Measurements from ENCODE around the gene LEF1. TPM values are rescaled to one million over a fixed set of nuclear protein-coding genes. Genes with fewer than 3 reads are reported as not detected.

Gene LEF1
- polyA plus RNA-seq, 1 experiment: 2.7 TPM

- no peak for TF ChIP-seq CTCF (IDR thresholded peaks at IDR 0.05; ENCODE audit: insufficient read depth, low read depth, low read length)
- no peak overlapping the region for H3K4me3 ChIP-seq (ENCODE audit: low read depth, low read length)
- no peak for DNase-seq (ENCODE audit: low read depth)
- ChIA-PET POLR2A (no interaction called here), CTCF (interaction anchor here (0.7 to 1.4 kb wide), 2 partner anchors 14 to 527 kb away, joined by 3 to 4 read pairs; no protein-coding TSS in a partner anchor)
- no peaks in the 10 kb centered on the region for H3K27me3 ChIP-seq (ENCODE audit: control insufficient read depth, insufficient read depth, low read length)
- no peaks in the 10 kb centered on the region for H3K36me3 ChIP-seq (ENCODE audit: control insufficient read depth, insufficient read depth, low read length)
Observed at GRCh38 chr4:108044951-108045686, 123.6 kb downstream of the LEF1 start.

GRCh38 chr4:108043526-108043925, 125.2 kb downstream of the LEF1 start:
- TF ChIP-seq CTCF (IDR thresholded peaks at IDR 0.05; ENCODE audit: insufficient read depth, low read depth, low read length): no peak
- ChIA-PET CTCF (interaction anchor here (0.8 to 1.7 kb wide), 5 partner anchors 11 to 25 kb away, joined by 3 to 7 read pairs (median 6); no protein-coding TSS in a partner anchor), POLR2A (no interaction called here)
- Histone ChIP-seq H3K36me3 (ENCODE audit: control insufficient read depth, insufficient read depth, low read length) (no peaks in the 10 kb centered on the region), H3K27me3 (ENCODE audit: control insufficient read depth, insufficient read depth, low read length) (no peaks in the 10 kb centered on the region), H3K4me3 (ENCODE audit: low read depth, low read length) (no peak overlapping the region)
- DNase-seq (ENCODE audit: low read depth): no peak

- TF ChIP-seq CTCF (IDR thresholded peaks at IDR 0.05; ENCODE audit: insufficient read depth, low read depth, low read length): no peak
- ChIA-PET CTCF (interaction anchor here (0.9 to 1.7 kb wide), 4 partner anchors 11 to 24 kb away, joined by 3 to 7 read pairs (median 6); no protein-coding TSS in a partner anchor), POLR2A (no interaction called here)
- DNase-seq (ENCODE audit: low read depth): no peak
- Histone ChIP-seq H3K4me3 (ENCODE audit: low read depth, low read length) (no peak overlapping the region), H3K27me3 (ENCODE audit: control insufficient read depth, insufficient read depth, low read length) (no peaks in the 10 kb centered on the region), H3K36me3 (ENCODE audit: control insufficient read depth, insufficient read depth, low read length) (no peaks in the 10 kb centered on the region)
Observed at GRCh38 chr4:108042927-108043326, 125.8 kb downstream of the LEF1 start.

GRCh38 chr4:108037884-108038283, 130.8 kb downstream of the LEF1 start:
- POLR2A ChIA-PET: no interaction called here

More at GRCh38 chr4:108037884-108038283, 130.8 kb downstream of the LEF1 start:
- no peak for DNase-seq (ENCODE audit: low read depth)
- Histone ChIP-seq H3K36me3 (ENCODE audit: control insufficient read depth, insufficient read depth, low read length) (no peaks in the 10 kb centered on the region), H3K4me3 (ENCODE audit: low read depth, low read length) (no peak overlapping the region), H3K27me3 (ENCODE audit: control insufficient read depth, insufficient read depth, low read length) (no peaks in the 10 kb centered on the region)
- CTCF ChIA-PET: interaction anchor here (1.0 kb wide), 1 partner anchor 19 kb away, joined by 3 read pairs; no protein-coding TSS in a partner anchor
- no peak for TF ChIP-seq CTCF (IDR thresholded peaks at IDR 0.05; ENCODE audit: insufficient read depth, low read depth, low read length)

Data from BJ (cell line).